ENCODE results near the gene GPR152.

- TF ChIP-seq, protein P1, sequence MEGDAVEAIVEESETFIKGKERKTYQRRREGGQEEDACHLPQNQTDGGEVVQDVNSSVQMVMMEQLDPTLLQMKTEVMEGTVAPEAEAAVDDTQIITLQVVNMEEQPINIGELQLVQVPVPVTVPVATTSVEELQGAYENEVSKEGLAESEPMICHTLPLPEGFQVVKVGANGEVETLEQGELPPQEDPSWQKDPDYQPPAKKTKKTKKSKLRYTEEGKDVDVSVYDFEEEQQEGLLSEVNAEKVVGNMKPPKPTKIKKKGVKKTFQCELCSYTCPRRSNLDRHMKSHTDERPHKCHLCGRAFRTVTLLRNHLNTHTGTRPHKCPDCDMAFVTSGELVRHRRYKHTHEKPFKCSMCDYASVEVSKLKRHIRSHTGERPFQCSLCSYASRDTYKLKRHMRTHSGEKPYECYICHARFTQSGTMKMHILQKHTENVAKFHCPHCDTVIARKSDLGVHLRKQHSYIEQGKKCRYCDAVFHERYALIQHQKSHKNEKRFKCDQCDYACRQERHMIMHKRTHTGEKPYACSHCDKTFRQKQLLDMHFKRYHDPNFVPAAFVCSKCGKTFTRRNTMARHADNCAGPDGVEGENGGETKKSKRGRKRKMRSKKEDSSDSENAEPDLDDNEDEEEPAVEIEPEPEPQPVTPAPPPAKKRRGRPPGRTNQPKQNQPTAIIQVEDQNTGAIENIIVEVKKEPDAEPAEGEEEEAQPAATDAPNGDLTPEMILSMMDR (IDR thresholded peaks at IDR 0.05; ENCODE audit: low read length) = no peak
- TF ChIP-seq EZH2 (optimal IDR thresholded peaks at IDR 0.05; ENCODE audit: low read depth, low read length) (no peak), EZH2phosphoT487 (IDR thresholded peaks at IDR 0.05; ENCODE audit: low read length) (no peak)
These were observed 14.6 kb upstream of the GPR152 start for GRCh38 chr11:67466962-67467771.
